ENCODE data around the gene MCAT. TPM values are rescaled to one million over a fixed set of nuclear protein-coding genes. Genes with fewer than 3 reads are reported as not detected.

Gene MCAT
- total and polyA plus RNA-seq, 2 of the 4 experiments (the other 2 are of a cell fraction): 7.3 to 19.7 TPM

GRCh38 chr22:43173566-43173965, 30.4 kb upstream of the MCAT start:
- WGBS, 2 experiments (ENCODE audit: extremely low coverage in 2 of 2, insufficient read length in 1 of 2): 98% methylated on average over 5 of the region's 9 CpGs; no CpG with 5 or more reads in 1 of the 2 experiments
- intact Hi-C loops (cut with micrococcal nuclease): no loop called here
- dilution Hi-C loops (cut with HindIII; ENCODE audit: low sequenced_read_pairs, unreplicated experiment): no loop called here
- Histone ChIP-seq H3K23ac (ENCODE audit: low read depth, low read length) (no peak overlapping the region), H3K27me3 (ENCODE audit: control insufficient read depth, insufficient read depth, low read length) (no peaks in the 10 kb centered on the region), H3K27ac (ENCODE audit: insufficient read depth, low read length) (no peak overlapping the region), H3K56ac (ENCODE audit: extremely low read depth, insufficient read depth, low read length) (no peak overlapping the region), H4K5ac (ENCODE audit: low read depth, low read length) (no peak overlapping the region), H3K4me1 (ENCODE audit: control insufficient read depth, insufficient read depth, low read length) (no peaks in the 10 kb centered on the region), H2AK9ac (replicated peaks; ENCODE audit: low read depth, low read length, poor library complexity) (no peak overlapping the region), H2BK5ac (ENCODE audit: low read depth, low read length, poor library complexity, severe bottlenecking) (no peak overlapping the region), H3K9me1 (ENCODE audit: insufficient read depth, low read length) (no peaks in the 10 kb centered on the region; the same call in 1 of the 2 replicates), H4K8ac (ENCODE audit: low read depth in 2 of 2, low read length in 2 of 2) (no peak overlapping the region), H2BK20ac (ENCODE audit: low read depth, low read length) (no peak overlapping the region), H3K9me3 (ENCODE audit: control insufficient read depth, insufficient read depth, low read length) (no peaks in the 10 kb centered on the region), H2BK15ac (ENCODE audit: low read depth, low read length) (no peak overlapping the region), H4K20me1 (ENCODE audit: insufficient read depth, low read length) (no peaks in the 10 kb centered on the region; the same call in 1 of the 2 replicates), H2AK5ac (ENCODE audit: low read depth, low read length) (no peak overlapping the region), H3K18ac (ENCODE audit: low read depth, low read length) (no peak overlapping the region), H3K4me2 (ENCODE audit: low read depth, low read length) (no peak overlapping the region), H3K9ac (ENCODE audit: low read depth, low read length) (no peak overlapping the region), H4K91ac (ENCODE audit: insufficient read depth, low read depth, low read length) (no peak overlapping the region), H3K4ac (ENCODE audit: low read depth, low read length) (no peak overlapping the region), H2AFZ (replicated peaks; ENCODE audit: low read length, poor library complexity) (no peak overlapping the region), H3K4me3 (ENCODE audit: insufficient read depth, low read depth, low read length) (no peak overlapping the region), H3K14ac (replicated peaks; ENCODE audit: low read depth, low read length) (no peak overlapping the region), H3K79me1 (ENCODE audit: low read depth in 1 of 2, low read length in 2 of 2) (no peaks in the 10 kb centered on the region), H3K36me3 (ENCODE audit: control insufficient read depth, insufficient read depth, low read length) (peaks cover 43% of the 10 kb centered on the region), H2BK120ac (ENCODE audit: low read depth, low read length) (no peak overlapping the region)
- ChIA-PET POLR2A (ENCODE audit: unreplicated experiment) (no interaction called here), CTCF (no interaction called here)
- DNase-seq: no peak
- TF ChIP-seq MAZ (IDR thresholded peaks at IDR 0.05; ENCODE audit: borderline replicate concordance, low read depth, low read length): no peak
- TF ChIP-seq CHD1 (IDR thresholded peaks at IDR 0.05; ENCODE audit: low read depth, low read length): no peak
- TF ChIP-seq POLR2A (IDR thresholded peaks at IDR 0.05; ENCODE audit: low read depth, low read length): no peak
- TF ChIP-seq SMC3 (IDR thresholded peaks at IDR 0.05; ENCODE audit: low read depth, low read length): no peak
- no peak for TF ChIP-seq RCOR1 (IDR thresholded peaks at IDR 0.05; ENCODE audit: insufficient replicate concordance, low read length)
- TF ChIP-seq RAD21 (IDR thresholded peaks at IDR 0.05; ENCODE audit: low read length): no peak
- no peak for TF ChIP-seq ELK1 (IDR thresholded peaks at IDR 0.05; ENCODE audit: borderline replicate concordance, low read depth, low read length)
- TF ChIP-seq MAFK (IDR thresholded peaks at IDR 0.05; ENCODE audit: low read depth, low read length): no peak
- TF ChIP-seq USF2 (IDR thresholded peaks at IDR 0.05; ENCODE audit: low read depth, low read length): no peak
- no peak for TF ChIP-seq CTCF (conservative IDR thresholded peaks at IDR 0.05; ENCODE audit: low read depth, low read length)
- no peak for TF ChIP-seq FOS (IDR thresholded peaks at IDR 0.05; ENCODE audit: low read depth, low read length)
- no peak for TF ChIP-seq BHLHE40 (IDR thresholded peaks at IDR 0.05; ENCODE audit: low read depth, low read length)
- no peak for TF ChIP-seq MXI1 (IDR thresholded peaks at IDR 0.05; ENCODE audit: borderline replicate concordance, low read depth, low read length)
- no peak for TF ChIP-seq RFX5 (IDR thresholded peaks at IDR 0.05; ENCODE audit: low read depth, low read length)
- no peak for TF ChIP-seq NFE2L2 (IDR thresholded peaks at IDR 0.05; ENCODE audit: low read depth, low read length)
- TF ChIP-seq CEBPB (IDR thresholded peaks at IDR 0.05; ENCODE audit: low read depth, low read length): no peak
- no TSS peak for BruUV-seq (replicated peaks)
- in situ Hi-C loops (cut with MboI; ENCODE audit: low sequenced_read_pairs): no loop called here
- no peak for ATAC-seq (ENCODE audit: low read depth)

Data from IMR-90 (cell line).